HG03354 (cell line): ENCODE data around the gene LYL1.

Experiments used
- ATAC-seq: cut with Tn5 transposase; IDR thresholded peaks from one replicate; pipeline ENCODE4 v1.9.1; 2021; ENCODE audit warnings: mild to moderate bottlenecking; ENCODE audit not compliant: unreplicated experiment, poor library complexity, severe bottlenecking

Gene LYL1

GRCh38 chr19:13078897-13079541 lies 23.6 kb downstream of the LYL1 start:
- no peak for ATAC-seq

GRCh38 chr19:13078381-13078780 lies 24.3 kb downstream of the LYL1 start:
- ATAC-seq = no peak

- ATAC-seq = no peak
Observed at GRCh38 chr19:13077240-13077639, 25.4 kb downstream of the LYL1 start.

- ATAC-seq = no peak
Observed at GRCh38 chr19:13076787-13077186, 25.9 kb downstream of the LYL1 start.

- no peak for ATAC-seq
Observed at GRCh38 chr19:13076320-13076719, 26.3 kb downstream of the LYL1 start.

GRCh38 chr19:13074378-13074777 lies 28.3 kb downstream of the LYL1 start:
- ATAC-seq = no peak

GRCh38 chr19:13073263-13073662 lies 29.4 kb downstream of the LYL1 start:
- no peak for ATAC-seq

- no peak for ATAC-seq
Observed at GRCh38 chr19:13072188-13072908, 30.3 kb downstream of the LYL1 start.

GRCh38 chr19:13071444-13072187 lies 31.0 kb downstream of the LYL1 start:
- ATAC-seq = no peak

GRCh38 chr19:13070425-13071140 lies 32.1 kb downstream of the LYL1 start:
- ATAC-seq = no peak

- ATAC-seq = no peak
Observed at GRCh38 chr19:13069415-13070359, 33.0 kb downstream of the LYL1 start.

- ATAC-seq = no peak
Observed at GRCh38 chr19:13068085-13068846, 34.4 kb downstream of the LYL1 start.

GRCh38 chr19:13066933-13067807 lies 35.5 kb downstream of the LYL1 start:
- ATAC-seq = no peak

GRCh38 chr19:13066226-13066625 lies 36.4 kb downstream of the LYL1 start:
- ATAC-seq = no peak

- no peak for ATAC-seq
Observed at GRCh38 chr19:13064092-13064489, 38.6 kb downstream of the LYL1 start.

GRCh38 chr19:13063461-13064091 lies 39.1 kb downstream of the LYL1 start:
- no peak for ATAC-seq

- ATAC-seq = no peak
Observed at GRCh38 chr19:13062317-13062716, 40.3 kb downstream of the LYL1 start.
